Fibroblast of skin of right quadriceps (primary cell): ENCODE measurements around the gene PRAC1.

ENCODE experiments used
- DNase-seq: peaks from one replicate; pipeline ENCODE4 v3.0.0-alpha.2; 2013

The PRAC1 gene

GRCh38 chr17:48746916-48747444 lies 24.7 kb upstream of the PRAC1 start:
- DNase-seq: no peak

DNA sequence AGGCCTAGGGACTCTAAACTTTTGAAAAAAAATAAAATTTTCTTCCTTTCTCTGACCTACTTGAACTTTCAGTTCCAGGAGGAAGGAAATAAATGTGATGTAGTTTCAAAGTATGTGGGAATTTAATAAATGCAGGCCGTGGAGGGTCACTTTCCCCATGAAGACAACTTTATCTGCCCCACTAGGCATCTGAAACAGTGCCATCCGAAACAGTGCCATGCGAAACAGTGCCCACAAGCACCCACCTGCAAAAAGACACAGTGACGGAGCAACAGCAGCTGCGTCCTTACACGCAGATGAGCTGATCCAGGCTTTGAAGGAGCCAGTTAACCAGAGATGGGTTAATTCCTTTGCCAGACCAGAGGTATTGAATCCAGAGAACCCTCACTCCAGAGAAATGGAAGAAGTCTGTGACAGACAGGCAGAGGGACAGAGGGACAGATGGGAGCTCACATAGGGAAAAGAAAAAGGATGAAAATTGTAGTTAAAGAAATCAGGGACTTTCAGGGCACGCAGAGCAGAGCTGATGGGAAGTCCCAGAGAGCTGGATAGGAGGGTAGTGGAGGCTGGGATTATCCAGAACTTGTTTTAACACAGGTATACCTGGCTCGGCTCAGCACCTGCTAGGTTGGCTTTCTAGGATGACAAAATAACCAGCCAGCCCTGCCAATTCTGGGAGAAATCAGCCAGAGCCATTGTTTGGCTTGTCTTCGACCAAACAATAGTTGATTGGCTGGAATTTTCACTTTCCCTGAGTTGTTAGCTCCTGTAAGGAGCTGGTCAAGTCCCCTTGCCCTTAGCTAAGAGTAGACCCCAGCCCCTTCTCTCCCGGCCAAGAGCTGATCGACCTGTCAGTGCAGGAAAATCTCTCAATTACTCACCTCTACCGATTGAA lies 23.3 kb upstream of the PRAC1 start:
- no peak for DNase-seq

DNA sequence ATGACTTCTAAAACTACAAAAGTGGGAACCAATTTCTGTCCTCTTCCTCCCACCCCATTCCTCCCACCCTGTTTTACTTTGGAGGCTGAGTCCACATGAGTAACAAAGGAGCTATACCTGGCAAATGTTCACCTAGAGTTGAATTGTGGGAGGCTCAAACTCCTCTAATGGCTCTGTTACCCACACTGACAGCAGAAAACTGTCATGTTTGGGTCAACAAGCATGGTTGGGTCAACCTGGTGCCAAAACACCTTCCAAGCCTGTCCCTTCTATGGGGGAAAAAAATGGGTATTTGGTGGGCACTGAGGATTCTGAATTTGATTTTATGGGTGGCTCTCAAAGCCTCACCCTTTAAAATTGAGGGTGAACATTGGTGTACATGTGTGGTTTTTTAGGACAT lies 18.2 kb upstream of the PRAC1 start:
- no peak for DNase-seq

DNA sequence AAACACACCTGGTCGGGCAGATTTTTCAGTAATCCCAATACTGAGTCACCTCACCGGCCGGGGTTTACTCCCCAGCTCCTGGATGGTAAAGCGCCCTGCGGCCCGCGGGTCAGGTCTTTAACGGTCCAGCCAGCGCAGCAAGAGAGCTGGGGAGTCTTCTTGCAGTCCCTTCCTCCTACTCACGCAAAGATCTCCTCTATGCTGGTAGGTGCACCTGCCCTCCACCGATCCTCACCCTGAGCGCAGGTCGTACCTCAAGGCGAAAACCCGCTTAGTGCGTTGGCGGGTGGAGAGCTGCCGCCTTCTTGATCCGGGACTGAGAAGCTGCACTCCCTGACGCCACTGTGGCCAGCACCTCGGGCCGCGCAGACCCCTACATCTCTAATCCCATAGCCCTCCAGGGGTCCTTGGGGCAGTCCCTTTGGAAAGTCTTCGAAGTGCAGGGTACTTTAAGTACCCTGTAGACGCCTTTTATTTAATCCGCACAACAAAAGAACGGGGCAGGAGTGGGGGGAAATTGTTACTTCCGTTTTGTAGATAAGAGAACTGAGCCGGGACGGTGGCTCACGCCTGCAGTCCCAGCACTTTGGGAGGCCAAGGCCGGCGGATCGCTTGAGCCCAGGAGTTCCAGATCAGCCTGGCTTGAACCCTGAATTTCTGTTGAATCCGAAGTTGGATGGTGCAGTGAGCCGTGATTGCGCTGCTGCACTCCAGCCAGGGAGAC lies 16.6 kb upstream of the PRAC1 start:
- no peak for DNase-seq

DNA sequence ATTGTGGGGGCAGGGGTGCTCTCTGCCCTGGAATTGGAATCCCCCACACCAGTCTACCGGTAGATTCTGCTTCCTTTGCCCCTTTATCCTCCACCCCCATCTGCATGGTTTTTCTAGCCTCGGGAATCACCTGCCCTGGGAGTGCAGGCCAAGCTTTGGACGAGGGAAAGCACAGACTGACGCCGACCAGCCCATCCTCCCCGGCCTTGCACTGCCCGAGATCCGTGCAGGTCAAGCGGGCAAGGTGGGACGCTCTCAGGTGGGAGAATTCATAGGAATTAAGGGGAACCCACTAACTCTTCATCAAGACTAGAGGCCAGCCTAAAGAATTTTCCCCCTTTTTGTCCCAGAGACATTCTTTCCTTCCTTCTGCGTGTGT lies 16.1 kb upstream of the PRAC1 start:
- no peak for DNase-seq

GRCh38 chr17:48737330-48738043 lies 15.2 kb upstream of the PRAC1 start:
- DNase-seq: no peak

- DNase-seq: no peak
Observed at GRCh38 chr17:48735062-48735351, 12.7 kb upstream of the PRAC1 start.

DNA sequence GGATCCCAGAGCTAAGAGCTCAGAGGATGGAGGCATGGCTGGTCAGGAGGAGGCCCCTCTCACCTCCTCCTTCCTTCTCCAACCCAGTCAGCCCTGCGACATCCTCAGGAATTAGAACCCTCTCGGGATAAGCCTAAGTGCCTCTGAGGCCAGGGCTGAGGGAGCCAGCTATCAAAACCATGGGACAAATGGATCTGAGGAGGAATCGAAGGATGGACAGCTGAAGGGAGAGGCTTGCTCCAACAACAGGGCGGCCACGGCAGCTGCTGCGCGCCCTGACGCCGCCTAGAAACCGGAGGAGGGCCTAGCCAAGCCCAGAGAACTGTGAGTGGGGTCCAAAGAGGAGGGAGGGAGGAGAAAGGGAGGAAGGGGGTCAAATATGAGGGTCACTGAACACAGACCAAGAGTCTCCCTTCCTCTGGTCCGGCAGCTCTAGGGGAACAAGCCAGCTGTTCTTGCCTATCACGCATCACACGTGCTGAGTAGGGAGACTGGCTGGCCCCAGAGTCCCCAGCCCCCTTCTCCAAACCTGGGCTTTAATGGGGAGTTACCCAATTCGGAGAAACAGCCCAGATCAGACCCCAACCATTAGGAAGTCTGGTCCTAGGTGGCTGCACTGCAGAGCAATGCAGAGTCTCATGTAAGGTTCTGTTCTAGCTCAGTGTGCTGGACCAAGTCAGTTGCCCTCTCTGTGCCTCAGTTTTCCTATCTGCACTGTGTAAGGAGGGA lies 12.2 kb upstream of the PRAC1 start:
- no peak for DNase-seq

DNA sequence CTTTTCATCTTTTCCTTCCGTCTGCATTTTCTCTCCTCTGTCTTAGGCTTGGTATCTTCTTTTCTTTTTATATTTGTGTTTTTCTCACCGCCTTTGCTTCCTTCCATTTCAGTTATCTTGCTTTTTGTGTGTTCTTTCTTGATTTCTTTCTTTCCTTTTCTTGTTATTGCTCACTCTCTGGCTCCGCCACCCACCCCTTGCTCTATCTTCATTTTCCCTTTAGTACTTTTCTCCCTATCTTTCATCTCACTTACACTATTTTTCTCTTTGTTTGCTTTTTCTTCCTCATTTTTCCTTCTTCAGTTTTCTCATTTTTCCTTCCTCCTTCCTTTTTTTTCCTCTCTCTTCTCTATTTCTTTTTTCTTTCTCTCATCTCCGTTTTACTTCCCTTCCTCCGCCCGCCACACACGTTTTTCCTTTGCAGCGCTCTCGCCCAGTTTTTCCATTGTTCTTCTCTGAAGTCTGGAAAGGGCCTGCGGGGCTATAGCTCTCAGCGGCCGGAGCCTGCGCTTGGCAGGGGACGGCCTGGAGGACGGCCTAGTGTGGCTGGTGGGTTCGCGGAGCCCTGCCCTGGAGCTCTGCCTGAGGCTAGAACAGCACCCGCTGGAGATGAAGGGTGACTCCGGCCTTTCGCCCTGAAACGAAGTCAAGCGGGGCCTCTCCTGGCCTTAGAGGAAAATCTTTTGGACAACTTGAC lies 11.5 kb upstream of the PRAC1 start:
- DNase-seq: no peak

DNA sequence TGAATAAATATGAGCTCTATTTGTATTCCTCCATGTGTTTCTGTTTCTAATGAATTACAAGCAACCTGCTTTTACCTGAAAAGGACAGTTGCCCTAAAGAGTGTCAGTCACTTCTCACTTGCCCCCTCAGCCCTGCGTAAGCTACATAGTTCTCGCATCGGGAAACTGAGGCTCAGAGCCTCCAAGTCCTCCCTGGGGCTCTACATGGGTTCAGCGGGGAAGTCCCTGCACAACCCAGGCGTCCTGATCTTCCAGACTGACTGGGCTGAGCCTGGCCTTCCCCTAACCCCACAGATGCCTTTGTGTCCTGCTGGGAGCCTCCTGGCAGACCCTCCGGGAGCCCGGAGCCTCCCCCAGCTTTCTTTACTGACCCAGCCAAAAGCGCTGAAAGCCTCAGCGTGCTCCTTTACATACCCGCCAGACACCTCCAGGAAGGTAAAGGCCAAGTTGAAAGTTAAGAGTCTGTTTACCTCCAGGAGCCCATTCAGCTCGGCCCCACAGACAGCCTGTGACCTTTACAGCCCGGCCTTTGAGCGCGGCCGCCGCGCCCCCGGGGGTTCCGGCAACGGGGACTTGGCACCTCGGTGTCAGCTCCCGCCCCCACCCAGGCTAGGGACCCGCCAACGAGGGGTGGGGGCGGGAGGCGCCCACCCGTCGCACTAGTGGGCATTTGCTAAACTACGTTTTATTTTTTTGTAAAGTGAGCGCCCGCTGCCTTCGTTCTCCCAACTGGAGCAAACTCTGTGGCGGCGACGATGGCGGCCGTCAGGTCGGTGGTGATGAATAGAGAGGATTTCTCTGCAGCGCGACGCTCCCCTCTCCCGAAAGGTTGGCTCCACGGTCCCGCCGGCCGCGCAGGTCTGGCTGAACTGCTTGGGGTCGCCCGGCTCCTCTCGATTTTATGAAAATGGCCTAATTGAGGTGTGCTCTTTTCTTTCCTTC lies 10.6 kb upstream of the PRAC1 start:
- no peak for DNase-seq

DNA sequence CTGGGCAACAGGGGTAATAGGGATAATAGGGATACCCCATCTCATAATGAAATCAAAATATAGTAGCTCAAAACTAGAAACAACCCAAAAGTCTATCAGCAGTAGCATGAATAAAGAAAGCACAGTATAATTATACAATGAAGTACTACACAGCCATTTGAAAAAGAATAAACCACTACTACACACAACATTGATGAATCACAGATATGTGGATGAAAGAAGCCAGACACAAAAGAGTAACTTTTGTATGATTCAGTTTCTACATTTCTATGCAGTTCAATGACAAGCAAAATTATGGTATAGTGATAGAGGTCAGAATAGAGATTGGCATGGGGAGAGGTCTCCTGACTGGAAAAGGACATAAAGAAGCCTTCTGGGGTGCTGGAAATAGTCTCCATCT lies 9.0 kb upstream of the PRAC1 start:
- no peak for DNase-seq

DNA sequence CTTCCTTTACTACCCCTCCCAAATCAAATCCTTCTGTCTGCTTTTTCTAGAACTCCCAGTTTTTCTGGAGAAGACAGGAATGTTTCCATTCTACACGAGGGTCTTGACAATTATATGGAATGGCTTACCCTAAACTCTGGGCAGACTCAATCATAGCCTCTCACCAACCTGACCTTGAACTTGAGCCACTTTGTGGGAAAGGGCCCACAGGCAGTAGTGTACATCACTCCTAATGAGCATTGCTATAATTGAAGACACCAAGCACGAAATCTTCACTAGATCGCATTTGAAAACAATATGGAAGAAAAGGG lies 7.9 kb upstream of the PRAC1 start:
- DNase-seq: no peak

GRCh38 chr17:48729335-48730239 lies 7.3 kb upstream of the PRAC1 start:
- no peak for DNase-seq

DNA sequence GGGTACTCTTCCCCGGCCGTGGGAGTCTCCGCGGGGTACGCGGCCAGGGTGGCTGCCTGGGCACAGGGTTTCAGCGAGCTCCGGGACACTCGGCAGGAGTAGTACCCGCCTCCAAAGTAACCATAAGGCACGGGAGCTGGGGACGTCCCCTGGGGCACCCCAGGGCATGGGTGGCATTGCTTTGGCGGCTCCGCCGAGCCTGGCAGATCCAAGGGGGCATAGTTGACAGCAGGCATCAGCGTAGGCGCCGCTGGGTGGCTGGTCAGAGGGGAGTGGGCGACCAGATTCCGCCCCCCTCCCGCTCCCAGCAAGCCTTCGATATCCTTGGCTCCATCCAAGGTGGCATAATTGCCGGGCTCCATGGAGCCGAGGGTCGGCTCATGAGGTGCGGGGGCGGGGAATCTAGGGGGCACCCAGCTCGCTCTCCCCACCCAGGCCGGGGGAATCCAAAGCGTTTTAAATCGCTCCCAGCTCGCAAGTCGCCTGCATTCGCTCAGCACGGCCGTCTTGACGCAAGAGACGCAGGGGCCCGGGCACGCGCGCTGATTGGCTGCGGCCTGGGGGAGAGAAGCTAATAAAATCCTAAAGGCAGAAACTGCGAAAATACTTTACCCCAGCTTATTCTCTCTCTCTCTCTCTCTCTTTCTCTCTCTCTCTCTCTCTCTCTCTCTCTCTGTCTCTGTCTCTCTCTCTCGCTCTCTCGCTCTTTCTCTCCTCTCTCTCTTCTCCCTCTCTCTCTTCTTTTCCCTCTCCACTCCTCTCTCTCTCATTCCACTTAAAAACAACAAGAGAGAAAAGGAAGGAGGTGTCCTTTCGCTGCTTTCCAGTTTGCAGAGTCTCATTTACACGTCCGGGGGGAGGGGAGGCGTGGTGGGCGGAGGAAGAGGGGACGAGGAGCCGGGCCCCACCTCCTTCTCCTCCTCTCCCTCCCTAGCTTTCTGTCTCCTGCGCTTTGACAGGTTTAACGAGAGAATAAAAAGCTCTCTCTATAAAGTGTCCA lies 6.2 kb upstream of the PRAC1 start, which contains the start of gene HOXB13:
TSS of gene HOXB13 (minus strand) at position 519 of the 1,000 bp plus-strand sequence. CDS start at position 362, 157 bp downstream.
- DNase-seq: peak; percentile 64

DNA sequence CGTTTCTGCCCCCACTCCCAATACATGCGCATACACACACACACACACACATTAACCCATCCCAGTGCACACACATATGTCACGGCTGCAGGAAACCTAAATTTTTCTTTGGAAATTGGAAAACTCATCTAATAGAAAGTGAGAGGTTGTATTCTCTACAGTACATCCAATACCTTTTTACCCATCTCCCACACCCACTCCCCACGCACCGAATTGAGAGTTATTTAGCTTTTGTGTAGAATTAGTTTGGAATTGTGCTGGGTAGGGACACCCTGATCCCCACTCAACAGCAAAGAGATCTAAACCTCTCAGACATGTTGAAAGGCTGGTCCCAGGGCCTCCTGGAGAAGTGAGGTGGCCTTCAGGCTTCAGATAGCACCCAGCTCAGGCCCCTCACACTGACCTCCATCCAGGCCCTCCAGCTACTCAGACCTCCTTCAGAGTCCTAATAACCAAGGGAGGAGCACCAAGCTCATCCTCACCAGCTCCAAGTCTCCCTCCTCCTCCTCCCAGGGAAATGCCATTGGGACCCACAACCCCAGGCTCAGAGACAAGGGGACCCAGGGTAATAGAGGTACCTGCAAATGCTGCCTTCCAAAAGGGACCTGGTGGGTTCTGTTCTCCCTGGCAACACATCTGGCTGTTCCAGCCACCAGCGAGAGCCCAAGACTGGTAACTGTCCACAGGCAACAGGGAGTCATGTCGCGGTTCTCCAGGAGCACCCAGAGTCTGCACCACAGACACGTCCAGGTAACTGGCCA lies 5.3 kb upstream of the PRAC1 start:
- DNase-seq: no peak

DNA sequence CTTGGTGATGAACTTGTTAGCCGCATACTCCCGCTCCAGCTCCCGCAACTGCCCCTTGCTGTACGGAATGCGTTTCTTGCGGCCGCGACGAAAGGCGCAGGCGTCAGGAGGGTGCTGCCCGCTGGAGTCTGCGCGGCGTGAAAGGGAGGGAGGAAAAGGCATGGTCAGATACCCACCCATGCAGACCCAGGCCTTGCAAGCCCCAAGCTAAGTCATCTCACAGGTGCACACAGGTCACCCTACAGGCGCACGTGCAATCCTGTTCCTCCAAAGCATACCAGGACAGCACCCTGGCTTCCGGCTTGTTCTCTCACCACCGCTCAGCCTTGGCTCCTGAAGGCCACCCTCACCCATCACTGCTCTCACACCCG lies 4.6 kb upstream of the PRAC1 start:
- DNase-seq: no peak

DNA sequence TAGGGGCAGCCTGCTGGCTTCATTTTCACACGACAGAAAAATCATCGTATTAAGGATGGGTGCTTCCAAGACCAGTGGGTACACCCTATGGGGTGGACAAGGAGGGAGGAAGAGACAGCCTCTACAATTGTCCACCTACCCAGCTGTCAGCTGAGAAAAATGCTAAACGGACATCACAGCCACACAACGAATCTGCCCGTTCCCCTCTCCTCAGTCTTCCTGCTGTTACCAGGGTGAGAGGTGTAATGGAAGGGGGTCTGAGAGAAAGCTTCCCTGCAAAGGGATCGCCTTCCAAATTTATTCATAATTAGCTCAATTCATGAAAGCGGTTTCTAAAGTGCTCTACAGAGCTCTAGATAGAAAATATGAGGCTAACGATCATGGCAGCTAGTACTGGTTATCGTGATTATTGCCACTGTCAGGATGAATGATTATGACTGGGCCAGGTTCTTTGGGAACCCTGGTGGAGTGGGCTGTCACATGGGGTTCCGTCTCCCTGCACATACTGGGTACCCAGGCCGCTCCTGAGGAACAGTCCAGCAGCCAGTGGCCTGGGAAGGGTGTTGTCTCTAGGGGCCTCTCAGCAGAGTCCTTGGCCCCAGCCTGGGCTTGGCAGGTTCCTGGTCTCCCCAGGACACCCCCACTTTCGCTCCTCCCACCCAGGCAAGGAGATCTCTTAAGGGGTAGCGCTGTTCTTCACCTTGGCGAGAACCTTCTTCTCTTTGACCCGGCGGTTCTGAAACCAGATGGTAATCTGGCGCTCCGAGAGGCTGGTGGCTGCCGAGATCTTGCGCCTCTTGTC lies 4.0 kb upstream of the PRAC1 start:
- DNase-seq: no peak
